Lower leg skin (tissue), 3 donors: ENCODE data around the gene TMEM81.

Experiments used
- POLR2A ChIP-seq, 2 donors: fragments of 450-650 bp; IDR thresholded peaks; one replicate each; pipeline ENCODE4 v1.6.1; 2016 to 2017; ENCODE audit warnings: antibody characterized with exemption in 2 of 2, mild to moderate bottlenecking in 1 of 2, moderate library complexity in 1 of 2
- TF ChIP-seq, protein P1 (sequence below), 3 donors: fragments of 450-650 bp; IDR thresholded peaks; one replicate each; pipeline ENCODE4 v1.5.1; 2016; ENCODE audit warnings: antibody characterized with exemption in 3 of 3, mild to moderate bottlenecking in 3 of 3, moderate library complexity in 2 of 3

DNA sequence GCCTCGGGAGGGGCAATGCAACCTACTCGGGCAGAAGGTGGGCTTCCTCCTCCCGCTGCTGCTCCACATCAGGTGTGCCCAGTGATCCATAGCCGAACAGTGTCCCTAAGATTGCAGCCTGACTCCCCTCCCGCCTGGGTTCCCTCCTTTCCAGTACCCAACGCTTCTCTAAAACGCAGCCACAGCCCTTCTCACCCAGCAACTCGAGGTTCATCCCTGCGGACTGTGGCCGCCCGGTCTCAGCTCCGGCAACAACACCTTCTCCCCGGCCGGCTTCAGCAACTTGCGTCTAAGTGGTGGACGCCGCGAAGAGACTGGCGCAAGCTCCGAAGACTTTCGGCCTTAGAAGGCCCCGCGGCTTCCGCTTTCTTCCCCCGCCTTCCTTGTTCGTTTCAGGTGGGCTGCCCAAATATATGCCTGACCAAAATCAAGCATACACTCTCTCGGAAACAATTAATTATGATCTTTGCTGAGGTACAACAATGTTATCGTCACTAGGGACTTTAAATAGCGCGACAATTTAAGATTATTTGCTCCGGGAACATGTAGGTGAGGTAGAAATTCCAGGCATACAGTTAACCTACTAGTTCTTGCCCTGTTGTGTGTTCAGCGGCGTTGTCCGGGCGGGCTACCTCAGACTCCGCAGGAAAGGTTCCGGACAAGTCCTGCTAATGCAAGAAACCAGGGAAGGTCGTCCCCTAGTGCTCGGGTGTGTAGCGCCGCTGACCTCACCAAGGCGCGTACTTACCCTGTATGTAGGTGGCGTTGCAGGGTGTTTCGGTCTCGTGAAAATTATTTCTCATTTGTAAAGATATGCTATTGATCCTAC is 37.6 kb upstream of the TMEM81 start, which contains the start of gene RBBP5:
- peak in 1 of 2 donors; percentile 19 for TF ChIP-seq POLR2A (IDR thresholded peaks at IDR 0.05)
- TF ChIP-seq, protein P1, sequence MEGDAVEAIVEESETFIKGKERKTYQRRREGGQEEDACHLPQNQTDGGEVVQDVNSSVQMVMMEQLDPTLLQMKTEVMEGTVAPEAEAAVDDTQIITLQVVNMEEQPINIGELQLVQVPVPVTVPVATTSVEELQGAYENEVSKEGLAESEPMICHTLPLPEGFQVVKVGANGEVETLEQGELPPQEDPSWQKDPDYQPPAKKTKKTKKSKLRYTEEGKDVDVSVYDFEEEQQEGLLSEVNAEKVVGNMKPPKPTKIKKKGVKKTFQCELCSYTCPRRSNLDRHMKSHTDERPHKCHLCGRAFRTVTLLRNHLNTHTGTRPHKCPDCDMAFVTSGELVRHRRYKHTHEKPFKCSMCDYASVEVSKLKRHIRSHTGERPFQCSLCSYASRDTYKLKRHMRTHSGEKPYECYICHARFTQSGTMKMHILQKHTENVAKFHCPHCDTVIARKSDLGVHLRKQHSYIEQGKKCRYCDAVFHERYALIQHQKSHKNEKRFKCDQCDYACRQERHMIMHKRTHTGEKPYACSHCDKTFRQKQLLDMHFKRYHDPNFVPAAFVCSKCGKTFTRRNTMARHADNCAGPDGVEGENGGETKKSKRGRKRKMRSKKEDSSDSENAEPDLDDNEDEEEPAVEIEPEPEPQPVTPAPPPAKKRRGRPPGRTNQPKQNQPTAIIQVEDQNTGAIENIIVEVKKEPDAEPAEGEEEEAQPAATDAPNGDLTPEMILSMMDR (IDR thresholded peaks at IDR 0.05), result peak in 1 of 3 donors; percentile 71
